Muscle layer of duodenum (tissue), 2 donors: ENCODE data around the gene TBC1D1.

ENCODE experiments used
- H3K27ac ChIP-seq: one replicate; pipeline ENCODE4 v1.7.0; 2013; ENCODE audit warnings: mild to moderate bottlenecking, low read length
- H3K27me3 ChIP-seq: one replicate; pipeline ENCODE4 v1.7.0; 2013; ENCODE audit warnings: low read depth, mild to moderate bottlenecking, control low read depth, low read length
- H3K36me3 ChIP-seq, 2 donors: one replicate each; pipeline ENCODE4 v1.7.0; 2013; ENCODE audit warnings: low read length in 2 of 2, control low read depth in 1 of 2, mild to moderate bottlenecking in 1 of 2; ENCODE audit not compliant: insufficient read depth in 2 of 2, control insufficient read depth in 1 of 2
- H3K4me1 ChIP-seq, 2 donors: one replicate each; pipeline ENCODE4 v1.7.0; 2013; ENCODE audit warnings: low read length in 2 of 2, mild to moderate bottlenecking in 2 of 2, control low read depth in 1 of 2, moderate library complexity in 1 of 2; ENCODE audit not compliant: insufficient read depth in 2 of 2, control insufficient read depth in 1 of 2
- H3K4me3 ChIP-seq, 2 donors: one replicate each; pipeline ENCODE4 v1.7.0; 2013; ENCODE audit warnings: low read length in 2 of 2, low read depth in 1 of 2, mild to moderate bottlenecking in 1 of 2
- H3K9me3 ChIP-seq, 2 donors: one replicate each; pipeline ENCODE4 v1.7.0; 2013; ENCODE audit warnings: low read length in 2 of 2, control low read depth in 1 of 2, mild to moderate bottlenecking in 1 of 2; ENCODE audit not compliant: control insufficient read depth in 1 of 2
- donor health status: healthy.

The TBC1D1 gene

DNA sequence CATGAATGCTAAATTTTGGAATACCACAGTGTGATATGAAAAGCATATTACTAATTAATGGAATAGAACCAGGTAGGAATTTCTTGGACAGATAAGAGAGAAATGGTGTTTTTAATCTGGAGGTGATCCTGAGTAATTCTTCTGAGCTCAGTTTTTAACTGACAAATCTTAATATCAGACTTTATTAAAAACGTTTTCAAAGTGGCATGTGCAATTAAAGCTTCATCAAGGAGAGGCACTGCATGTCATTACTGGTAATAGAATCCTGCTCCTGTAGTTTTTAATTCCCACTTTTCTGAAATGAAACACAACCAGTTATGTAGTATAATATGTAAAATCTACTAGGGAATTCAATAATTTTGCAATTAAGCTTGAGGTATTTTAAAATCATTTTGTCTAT lies 62.3 kb downstream of the TBC1D1 start:
- no peaks in the 10 kb centered on the region for H3K27me3 ChIP-seq
- no peak overlapping the region for H3K27ac ChIP-seq
- peaks cover 0 to 17% of the 10 kb centered on the region in 2 donors for H3K4me1 ChIP-seq
- H3K36me3 ChIP-seq, result no peaks in the 10 kb centered on the region
- no peak overlapping the region for H3K4me3 ChIP-seq
- H3K9me3 ChIP-seq, result no peaks in the 10 kb centered on the region

DNA sequence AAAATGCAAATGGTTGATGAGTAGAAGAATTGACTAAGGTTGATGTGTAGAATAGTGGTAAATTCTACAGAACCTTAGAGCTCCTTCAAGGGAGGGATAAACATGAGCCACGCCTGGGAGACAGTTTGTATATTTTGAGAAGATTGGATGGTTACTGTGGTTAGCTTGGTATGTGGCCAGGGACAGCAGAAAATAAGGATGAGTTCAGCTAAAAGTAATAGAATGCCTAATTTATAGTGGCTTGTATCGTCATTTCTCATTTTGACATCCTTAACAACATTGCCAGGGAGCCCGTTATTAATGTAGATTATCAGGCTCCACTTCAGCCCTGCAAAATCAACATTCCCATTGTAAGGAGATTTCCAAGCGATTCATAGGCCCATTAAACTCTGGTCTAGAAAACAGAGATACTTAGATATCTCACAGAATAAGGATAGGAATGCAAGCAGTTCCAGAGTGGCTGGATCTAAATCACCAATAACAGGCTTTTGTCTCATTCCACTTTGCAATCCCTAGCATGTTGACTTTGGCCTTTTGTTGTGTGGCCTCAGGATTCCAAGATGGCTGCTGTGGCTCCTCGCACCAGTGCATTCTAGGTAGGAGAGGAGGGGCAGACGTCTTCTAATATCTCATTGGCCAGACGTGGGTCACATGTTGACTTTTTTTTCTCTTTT lies 62.9 kb downstream of the TBC1D1 start:
- Histone ChIP-seq H3K36me3 (no peaks in the 10 kb centered on the region), H3K4me1 (peaks cover 0 to 21% of the 10 kb centered on the region in 2 donors), H3K27ac (no peak overlapping the region), H3K4me3 (no peak overlapping the region), H3K9me3 (no peaks in the 10 kb centered on the region), H3K27me3 (no peaks in the 10 kb centered on the region)

DNA sequence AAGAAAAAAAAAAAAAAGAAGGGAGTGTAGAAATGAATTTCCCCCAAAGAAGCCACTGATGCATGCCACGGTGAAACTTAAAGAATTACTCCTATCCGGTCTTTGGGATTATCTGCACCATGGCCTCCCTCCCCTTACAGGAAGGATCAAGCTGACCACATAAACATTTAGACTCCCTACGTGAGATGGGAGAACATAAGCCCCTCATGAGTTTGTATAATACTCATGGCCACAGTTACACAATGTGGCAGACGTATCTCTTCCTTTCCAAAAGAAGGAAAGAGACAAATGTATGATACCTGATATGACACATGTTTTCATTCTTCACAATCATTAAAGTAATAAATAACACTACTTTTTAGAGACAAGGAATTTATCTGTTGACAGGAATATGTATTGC lies 66.1 kb downstream of the TBC1D1 start:
- Histone ChIP-seq H3K4me1 (peaks cover 0 to 21% of the 10 kb centered on the region in 2 donors), H3K4me3 (no peak overlapping the region), H3K36me3 (no peaks in the 10 kb centered on the region), H3K27ac (no peak overlapping the region), H3K27me3 (no peaks in the 10 kb centered on the region), H3K9me3 (no peaks in the 10 kb centered on the region)

DNA sequence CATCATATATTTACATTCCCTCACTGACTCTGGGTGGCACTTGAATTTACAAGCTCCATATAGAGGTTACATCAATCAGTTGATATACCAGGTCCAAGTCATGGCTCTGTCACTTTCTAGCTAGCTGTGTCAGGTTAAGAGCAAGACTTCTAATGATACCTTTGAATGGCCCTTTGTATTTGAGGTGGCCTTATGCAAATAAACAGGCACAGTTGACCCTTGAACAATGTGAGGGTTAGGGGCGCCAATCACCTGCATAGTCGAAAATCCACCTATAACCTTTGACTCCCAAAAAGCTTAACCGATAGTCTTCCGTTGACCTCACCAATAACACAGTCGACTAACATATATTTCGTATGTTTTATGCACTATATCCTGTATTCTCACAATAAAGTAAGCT lies 68.0 kb downstream of the TBC1D1 start:
- no peak overlapping the region for H3K27ac ChIP-seq
- no peaks in the 10 kb centered on the region for H3K9me3 ChIP-seq
- H3K36me3 ChIP-seq, result no peaks in the 10 kb centered on the region
- H3K4me1 ChIP-seq, result peaks cover 0 to 10% of the 10 kb centered on the region in 2 donors
- H3K27me3 ChIP-seq, result no peaks in the 10 kb centered on the region
- H3K4me3 ChIP-seq, result no peak overlapping the region

DNA sequence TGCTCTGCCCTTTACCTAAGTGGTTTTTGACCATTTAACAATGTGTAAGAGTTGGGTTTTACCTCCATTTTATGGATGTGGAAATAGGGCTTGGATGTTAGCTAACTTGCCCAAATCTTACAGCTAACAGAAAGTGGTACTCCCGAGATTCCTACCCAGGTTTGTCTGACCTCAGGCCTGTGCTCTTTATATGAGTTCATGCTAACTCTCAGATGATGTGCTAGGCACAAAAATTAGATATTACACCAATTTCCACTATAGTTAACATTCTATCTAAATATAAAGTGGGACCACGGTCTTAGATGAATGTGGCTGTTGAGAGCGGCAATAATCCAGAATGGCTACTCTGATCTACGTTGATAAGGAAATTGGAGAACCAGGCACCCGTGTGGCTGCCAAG lies 69.2 kb downstream of the TBC1D1 start, which contains the start of gene PTTG2:
TSS of gene PTTG2 (plus strand) at position 301 of the 400 bp plus-strand sequence. CDS start at position 338, 37 bp downstream.
- Histone ChIP-seq H3K36me3 (no peaks in the 10 kb centered on the region), H3K4me3 (no peak within 1 kb of the TSS), H3K27ac (no peak within 1 kb of the TSS), H3K9me3 (no peaks in the 10 kb centered on the region), H3K27me3 (no peaks in the 10 kb centered on the region), H3K4me1 (peaks cover 3 to 12% of the 10 kb centered on the region in 2 donors)

DNA sequence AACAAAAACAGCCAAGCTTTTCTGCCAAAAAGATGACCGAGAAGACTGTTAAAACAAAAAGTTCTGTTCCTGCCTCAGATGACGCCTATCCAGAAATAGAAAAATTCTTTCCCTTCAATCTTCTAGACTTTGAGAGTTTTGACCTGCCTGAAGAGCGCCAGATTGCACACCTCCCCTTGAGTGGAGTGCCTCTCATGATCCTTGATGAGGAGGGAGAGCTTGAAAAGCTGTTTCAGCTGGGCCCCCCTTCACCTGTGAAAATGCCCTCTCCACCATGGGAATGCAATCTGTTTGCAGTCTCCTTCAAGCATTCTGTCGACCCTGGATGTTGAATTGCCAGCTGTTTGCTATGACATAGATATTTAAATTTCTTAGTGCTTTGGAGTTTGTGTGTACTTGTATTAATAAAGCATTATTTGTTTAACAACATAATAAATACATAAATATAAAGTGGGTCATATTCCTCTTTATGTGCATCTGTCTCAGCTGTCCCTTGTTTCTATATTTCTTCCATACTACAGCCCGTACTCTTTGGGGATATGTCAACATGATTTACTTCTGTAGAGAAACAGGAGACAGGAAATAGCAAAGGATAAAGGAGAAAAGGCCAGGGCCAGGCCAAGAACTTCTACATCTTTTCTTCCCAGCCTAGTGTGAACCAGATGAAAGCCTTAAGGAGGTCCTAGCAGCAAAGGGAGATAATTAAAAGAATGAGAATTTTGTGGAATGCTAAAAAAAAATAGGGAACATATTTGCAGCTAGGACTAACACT lies 70.0 kb downstream of the TBC1D1 start:
- no peaks in the 10 kb centered on the region for H3K9me3 ChIP-seq
- H3K36me3 ChIP-seq, result no peaks in the 10 kb centered on the region
- H3K27ac ChIP-seq, result no peak overlapping the region
- no peak overlapping the region for H3K4me3 ChIP-seq
- no peaks in the 10 kb centered on the region for H3K27me3 ChIP-seq
- peaks cover 7 to 12% of the 10 kb centered on the region in 2 donors for H3K4me1 ChIP-seq

DNA sequence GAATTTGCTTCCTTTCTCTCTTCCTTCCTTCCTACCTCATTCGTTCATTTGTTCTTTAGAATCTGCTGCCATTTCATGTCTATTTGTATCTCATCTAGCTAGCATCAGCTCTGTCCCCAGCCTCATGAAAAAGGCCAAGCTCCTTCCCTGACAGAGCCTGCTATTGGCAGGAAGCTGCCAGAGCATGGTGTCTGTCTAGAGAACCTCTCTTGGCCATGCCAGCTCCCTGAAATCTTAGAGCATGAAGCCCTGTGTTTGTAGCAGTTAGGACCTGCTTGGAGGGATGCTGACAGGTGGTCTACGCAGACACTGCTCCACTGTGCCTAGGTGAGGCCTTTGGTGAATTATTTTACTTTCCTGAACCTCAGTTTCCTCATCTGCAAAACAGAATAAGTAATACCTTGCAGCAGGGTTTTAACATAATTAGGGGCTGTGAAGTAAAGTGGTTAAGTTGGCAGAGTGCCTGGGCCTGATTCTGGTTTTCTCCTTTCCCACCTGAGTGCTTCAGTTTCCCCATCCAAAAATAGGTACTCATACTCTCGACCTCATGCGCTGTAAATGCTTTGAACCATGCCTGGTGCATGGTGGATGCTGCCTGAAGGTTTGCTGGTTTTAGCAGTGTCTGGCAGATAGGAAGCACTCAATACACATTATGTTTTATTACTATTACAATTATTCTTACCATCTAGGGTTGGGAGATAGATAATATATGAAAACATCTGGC lies 74.0 kb downstream of the TBC1D1 start:
- H3K4me3 ChIP-seq, result no peak overlapping the region
- H3K27me3 ChIP-seq, result no peaks in the 10 kb centered on the region
- no peaks in the 10 kb centered on the region for H3K9me3 ChIP-seq
- peaks cover 7% of the 10 kb centered on the region in 2 donors for H3K4me1 ChIP-seq
- no peaks in the 10 kb centered on the region for H3K36me3 ChIP-seq
- no peak overlapping the region for H3K27ac ChIP-seq

DNA sequence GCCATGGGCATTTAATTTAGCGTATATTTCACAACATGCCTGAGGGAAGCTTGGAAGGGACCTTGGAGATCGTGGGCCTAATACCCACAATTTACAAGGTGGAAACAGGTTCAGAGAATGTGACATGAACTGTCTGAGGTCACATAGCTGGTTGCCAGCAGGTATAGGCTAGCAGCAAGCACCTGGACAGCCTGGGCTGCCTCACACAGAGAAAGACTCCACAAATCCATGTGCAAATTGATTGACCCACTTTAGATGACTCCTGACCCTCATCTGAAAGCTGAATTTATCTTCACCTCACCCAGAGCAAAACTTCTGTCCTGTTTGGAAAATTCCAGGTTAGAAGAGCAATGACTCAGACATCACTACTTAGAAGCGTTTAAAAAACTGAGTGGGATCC lies 75.2 kb downstream of the TBC1D1 start:
- H3K4me1 ChIP-seq, result peaks cover 7% of the 10 kb centered on the region in 2 donors
- H3K36me3 ChIP-seq, result no peaks in the 10 kb centered on the region
- H3K27ac ChIP-seq, result no peak overlapping the region
- H3K27me3 ChIP-seq, result no peaks in the 10 kb centered on the region
- no peaks in the 10 kb centered on the region for H3K9me3 ChIP-seq
- H3K4me3 ChIP-seq, result no peak overlapping the region

DNA sequence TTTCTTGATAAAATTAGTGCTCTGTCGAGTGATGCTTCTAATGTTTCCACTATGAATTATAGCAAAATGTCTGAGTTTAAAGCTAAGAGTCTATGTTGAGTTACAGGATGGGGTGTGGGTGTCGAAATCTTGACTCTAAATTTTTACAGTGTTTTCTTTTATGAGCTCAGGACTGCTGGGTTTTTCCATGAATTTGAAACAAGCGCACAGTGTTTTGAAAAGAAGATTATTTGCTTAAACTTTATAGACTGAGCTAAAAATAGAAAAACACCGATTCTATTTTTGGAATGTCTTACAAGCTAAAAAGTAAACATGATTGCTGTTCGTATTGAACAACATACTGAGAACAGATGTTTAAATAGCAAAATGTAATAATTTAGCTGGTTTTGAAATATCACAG lies 76.9 kb downstream of the TBC1D1 start:
- Histone ChIP-seq H3K4me3 (no peak overlapping the region), H3K36me3 (no peaks in the 10 kb centered on the region), H3K4me1 (peaks cover 7% of the 10 kb centered on the region in 2 donors), H3K27ac (no peak overlapping the region), H3K27me3 (no peaks in the 10 kb centered on the region), H3K9me3 (no peaks in the 10 kb centered on the region)

DNA sequence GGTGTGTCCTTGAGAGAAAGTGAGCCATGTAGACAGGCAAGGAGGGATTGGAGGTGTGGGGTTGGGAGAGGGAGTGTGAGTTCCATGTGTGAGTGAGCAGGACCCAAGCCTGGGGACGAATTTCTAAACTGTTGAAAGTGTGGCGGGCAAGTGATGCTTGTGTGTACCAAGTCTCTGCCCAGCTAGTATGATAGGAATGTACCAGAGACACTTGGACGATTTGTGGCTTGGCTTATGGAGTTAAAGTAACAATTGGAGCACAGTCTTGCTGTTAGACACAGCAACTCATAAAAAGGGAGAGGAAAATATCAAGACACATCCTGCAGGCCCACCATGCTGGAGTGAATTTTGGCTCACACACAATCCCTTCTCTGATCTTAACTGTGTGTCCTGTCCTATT lies 77.9 kb downstream of the TBC1D1 start:
- Histone ChIP-seq H3K27ac (no peak overlapping the region), H3K4me1 (peaks cover 7% of the 10 kb centered on the region in 2 donors)

DNA sequence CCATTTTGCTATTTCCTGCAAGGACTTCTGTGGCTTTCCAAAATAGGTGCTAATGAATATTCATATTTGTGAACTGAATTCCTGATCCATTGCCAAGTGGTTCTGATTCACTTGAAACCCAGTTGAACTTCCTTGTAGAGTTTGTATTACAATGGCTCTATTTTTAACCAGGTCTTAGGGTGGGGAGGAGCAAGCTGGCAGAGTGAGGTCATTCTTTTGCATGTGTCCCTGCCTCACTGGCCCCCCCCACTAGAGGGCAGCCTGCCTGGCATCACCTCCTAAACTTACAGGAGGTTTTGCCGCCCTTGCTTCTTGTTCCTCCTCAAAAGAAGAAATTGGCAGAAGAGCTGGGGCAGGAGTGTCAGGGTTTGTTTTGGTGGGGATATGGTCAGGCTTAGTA lies 79.8 kb downstream of the TBC1D1 start:
- Histone ChIP-seq H3K36me3 (no peaks in the 10 kb centered on the region), H3K27ac (peak overlapping the region; percentile 60), H3K27me3 (no peaks in the 10 kb centered on the region), H3K4me3 (no peak overlapping the region), H3K9me3 (no peaks in the 10 kb centered on the region), H3K4me1 (peaks cover 0 to 4% of the 10 kb centered on the region in 2 donors)

More for the DNA sequence above, 77.9 kb downstream of the TBC1D1 start:
- H3K36me3 ChIP-seq, result no peaks in the 10 kb centered on the region
- H3K9me3 ChIP-seq, result no peaks in the 10 kb centered on the region
- H3K4me3 ChIP-seq, result no peak overlapping the region
- H3K27me3 ChIP-seq, result no peaks in the 10 kb centered on the region
